Glomerular visceral epithelial cell (primary cell): ENCODE measurements around the gene ADARB2.
"Not testable (repeated sequence)": the region's sequence is repeated elsewhere in the genome, so short reads cannot be mapped to it uniquely, and the experiment has no call there.

ENCODE experiments used
- DNase-seq: peaks from one replicate; pipeline ENCODE4 v3.0.0-alpha.2; 2016; ENCODE audit errors: extremely low spot score

The ADARB2 gene

DNA sequence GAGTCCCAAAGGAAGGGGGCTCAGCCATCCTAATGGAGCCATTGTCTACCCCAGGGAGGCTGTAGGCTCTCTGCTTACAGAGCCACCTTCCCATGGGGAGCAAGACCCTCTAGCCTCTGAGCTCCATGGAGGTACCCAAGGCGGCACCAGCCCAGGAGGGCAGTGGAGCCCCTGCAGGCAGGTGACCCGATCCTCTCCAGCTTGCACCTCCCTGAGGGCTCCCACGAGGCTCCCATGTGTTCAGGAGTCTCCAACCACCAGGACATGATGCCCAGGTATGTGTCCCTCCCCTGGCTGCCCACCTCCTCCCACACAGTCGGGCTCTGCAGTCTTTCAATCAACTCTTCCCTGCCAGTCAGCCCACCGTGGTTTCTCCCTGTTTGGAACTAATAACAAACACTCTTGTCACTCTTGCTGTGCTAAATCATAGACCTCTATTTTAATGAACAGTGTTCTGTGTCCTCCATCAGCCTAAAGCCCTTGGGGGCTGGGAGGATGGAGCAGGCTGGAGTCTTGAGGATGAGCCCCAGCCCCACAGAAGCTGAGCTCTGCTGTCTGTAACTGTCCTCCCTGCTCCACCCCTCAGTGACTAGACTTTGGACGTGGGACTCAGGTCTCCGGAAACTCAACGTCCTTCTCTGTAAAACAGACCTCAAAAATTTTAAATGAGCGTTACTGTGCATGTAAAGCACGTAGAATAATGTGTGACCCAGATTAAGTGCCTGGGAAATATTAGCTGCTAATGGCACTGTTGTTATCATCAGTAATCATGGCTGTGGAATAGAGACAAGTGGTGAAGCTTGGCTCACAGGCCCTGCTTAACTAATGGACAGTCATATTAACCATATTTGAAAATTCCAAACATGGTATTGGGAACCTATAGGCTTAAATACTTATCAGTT is 382.3 kb downstream of the ADARB2 start:
- DNase-seq: no peak

DNA sequence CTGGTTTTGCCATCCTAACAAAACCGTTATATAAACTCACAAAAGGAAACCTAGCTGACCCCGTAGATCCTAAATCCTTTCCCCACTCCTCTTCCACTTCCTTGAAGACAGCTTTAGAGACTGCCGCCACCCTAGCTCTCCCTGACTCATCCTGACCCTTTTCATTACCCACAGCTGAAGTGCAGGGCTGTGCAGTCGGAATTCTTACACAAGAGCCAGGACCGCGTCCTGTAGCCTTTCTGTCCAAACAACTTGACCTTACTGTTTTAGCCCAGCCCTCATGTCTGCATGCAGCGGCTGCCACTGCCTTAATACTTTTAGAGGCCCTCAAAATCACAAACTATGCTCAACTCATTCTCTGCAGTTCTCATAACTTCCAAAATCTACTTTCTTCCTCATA is 385.0 kb downstream of the ADARB2 start:
- not testable (repeated sequence) for DNase-seq

GRCh38 chr10:1348773-1349050 is 388.6 kb downstream of the ADARB2 start:
- no peak for DNase-seq

GRCh38 chr10:1347962-1348772 is 389.2 kb downstream of the ADARB2 start:
- DNase-seq: no peak

DNA sequence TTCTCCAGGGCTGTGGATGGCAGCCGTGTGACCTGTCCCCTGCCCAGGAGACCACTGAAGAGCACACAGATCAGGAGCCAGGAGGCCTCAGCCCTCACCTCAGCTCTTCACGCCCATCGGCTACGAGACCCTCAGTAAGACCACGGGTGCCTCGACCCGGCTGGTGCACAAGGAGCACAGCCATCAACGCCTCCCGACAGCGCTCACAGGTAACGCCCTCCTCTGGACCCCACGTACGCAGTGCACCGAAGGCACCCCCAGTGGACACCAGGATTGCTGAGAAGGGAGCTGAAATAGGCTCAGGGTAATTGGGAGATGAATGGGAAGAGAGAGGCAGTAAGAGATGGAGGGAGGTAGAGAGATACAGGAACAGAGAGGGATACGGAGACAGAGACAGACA is 389.8 kb downstream of the ADARB2 start:
- DNase-seq: no peak

DNA sequence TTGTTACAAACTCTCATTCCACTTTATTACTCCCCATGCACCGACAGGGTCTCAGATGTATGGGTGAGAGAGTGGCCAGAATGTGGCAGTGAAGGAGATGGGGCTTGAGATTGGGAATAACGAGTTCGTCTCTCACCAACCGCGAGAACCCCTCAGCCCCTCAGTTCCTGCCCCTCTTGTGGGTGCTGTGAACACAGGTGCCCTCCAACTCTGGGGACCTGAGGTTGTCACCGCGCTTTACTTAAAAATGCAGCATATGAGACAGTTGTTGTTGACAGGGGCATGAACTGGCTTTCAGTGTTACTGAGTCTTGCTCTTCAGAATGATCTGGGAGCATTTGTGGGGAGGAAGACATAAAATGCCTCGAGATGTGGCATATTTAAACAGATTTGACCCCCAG is 391.1 kb downstream of the ADARB2 start:
- DNase-seq: no peak

DNA sequence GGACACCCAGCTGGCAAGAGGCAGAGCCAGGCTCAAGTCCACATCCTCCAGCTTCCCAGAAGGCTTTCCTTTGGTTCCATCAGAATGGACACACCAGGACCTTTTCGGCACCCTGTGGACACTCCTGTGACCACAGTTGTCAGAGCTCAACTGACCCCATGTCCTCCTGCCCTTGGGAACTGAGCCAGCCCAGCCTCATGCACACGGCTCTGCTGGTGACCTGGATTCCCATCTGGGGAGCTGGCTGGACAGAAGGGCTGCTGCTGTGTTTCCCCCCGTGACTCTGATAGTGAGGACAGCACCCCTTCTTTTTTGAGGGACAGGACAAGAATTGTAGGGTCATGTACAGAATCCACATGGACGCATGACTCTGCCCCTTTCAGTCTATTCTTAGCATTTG is 392.0 kb downstream of the ADARB2 start:
- no peak for DNase-seq

DNA sequence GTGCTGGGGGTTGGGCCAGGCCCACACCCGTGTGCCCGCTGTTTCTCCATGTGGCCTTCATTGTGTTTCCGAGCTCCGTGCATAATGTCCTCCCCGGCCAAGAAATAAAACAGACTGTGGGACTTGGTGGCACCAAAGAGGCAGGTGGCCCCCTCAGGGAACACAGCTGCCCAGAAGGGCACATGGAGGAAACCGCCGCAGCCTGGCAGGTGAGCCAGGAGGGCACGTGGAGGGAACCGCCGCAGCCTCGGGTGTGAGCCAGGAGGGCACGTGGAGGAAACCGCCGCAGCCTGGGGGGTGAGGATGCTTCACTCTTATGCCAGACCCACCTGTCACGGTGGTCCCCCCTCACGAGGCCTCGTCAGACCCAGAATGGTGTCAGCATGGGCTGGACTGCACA is 392.5 kb downstream of the ADARB2 start:
- no peak for DNase-seq

GRCh38 chr10:1344408-1344807 is 392.9 kb downstream of the ADARB2 start:
- no peak for DNase-seq

- no peak for DNase-seq
Observed at GRCh38 chr10:1343176-1343575, 394.1 kb downstream of the ADARB2 start.

DNA sequence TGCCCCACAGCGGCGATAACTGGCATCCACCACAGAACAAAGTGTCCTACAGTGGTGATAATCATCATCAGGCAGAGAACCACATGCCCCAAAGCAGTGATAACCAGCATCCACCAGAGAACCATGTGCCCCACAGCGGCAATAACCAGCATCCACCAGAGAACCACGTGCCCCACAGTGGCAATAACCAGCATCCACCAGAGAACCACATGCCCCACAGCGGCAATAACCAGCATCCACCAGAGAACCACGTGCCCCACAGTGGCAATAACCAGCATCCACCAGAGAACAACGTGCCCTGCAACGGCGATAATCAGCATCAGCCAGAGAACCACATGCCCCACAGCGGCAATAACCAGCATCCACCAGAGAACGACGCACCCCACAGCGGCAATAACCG is 396.3 kb downstream of the ADARB2 start:
- not testable (repeated sequence) for DNase-seq

DNA sequence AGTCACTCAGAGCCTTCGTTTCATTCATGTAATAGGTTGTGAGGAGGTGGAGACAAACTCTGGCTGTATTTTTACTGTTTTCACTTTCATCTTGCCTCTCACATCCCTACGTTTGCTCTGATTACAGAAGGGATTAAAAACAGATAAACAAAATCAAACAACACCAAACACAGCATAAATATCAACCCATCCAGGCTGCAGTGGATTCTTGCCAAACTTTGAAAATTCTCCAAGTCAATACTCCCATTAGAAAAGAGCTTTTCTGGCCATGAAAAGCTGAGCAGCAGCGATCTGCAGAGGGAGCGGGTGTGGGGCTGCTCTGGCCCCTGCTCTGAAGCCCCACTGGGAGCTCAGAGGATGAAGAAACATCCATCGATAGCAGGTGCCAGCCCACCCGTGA is 397.9 kb downstream of the ADARB2 start:
- DNase-seq: no peak

DNA sequence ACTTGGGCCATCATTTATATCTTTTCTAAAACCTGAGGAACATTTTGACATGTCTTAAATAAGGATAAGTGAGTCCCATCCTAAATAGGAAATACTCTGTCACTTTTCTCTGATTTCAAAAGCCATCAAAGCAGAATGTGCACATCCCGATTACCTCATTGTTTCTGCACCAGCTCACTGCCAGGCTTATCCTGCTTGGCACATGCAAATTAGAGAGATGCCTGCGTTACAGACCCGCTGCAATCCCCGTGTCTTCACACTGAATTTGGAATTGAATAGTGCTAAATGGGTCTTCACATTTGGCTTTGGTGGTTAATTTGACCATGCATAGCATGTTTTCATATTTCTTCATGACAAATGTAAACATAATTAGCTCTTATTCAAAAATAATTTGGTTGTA is 401.7 kb downstream of the ADARB2 start:
- no peak for DNase-seq

DNA sequence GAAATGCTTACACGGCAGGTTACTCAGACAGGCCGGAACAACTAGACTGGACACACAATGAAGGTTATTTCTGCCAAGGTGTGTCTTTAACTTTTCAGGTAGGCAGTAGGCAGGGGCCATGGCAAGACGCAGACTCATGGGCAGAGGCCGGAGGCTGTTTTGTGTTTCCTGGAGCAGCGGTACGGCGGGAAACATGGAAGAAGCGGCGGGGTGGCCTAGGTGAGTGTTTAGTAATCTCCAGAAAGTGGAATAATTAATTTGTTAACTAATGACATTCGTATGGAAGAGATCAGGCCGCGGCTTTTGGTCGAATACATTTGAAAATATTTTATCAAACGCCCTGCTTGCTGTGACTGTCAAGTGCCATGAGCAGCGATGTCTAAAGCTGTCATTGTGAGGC is 403.3 kb downstream of the ADARB2 start:
- no peak for DNase-seq

- DNase-seq: no peak
Observed at GRCh38 chr10:1331560-1331959, 405.8 kb downstream of the ADARB2 start.

- no peak for DNase-seq
Observed at GRCh38 chr10:1329622-1330021, 407.7 kb downstream of the ADARB2 start.

GRCh38 chr10:1328981-1329614 is 408.2 kb downstream of the ADARB2 start:
- DNase-seq: no peak

- DNase-seq: no peak
Observed at GRCh38 chr10:1328161-1328823, 409.0 kb downstream of the ADARB2 start.

- no peak for DNase-seq
Observed at GRCh38 chr10:1327759-1328158, 409.6 kb downstream of the ADARB2 start.

DNA sequence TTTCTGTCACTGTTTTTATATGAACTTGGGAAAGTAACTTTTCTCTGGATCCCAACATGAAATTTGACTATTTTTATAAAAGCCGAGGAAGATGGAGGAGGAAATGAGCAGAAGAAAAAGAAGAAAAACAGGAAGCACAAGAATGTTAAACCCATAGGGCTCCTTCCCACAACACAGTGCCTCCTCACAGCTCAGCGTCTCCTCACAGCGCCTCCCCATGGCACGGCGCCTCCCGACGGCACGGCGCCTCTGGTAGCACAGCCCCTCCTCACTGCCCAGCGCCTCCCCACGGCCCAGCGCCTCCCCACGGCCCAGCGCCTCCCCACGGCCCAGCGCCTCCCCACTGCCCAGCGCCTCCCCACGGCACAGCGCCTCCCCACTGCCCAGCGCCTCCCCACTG is 410.8 kb downstream of the ADARB2 start:
- DNase-seq: not testable (repeated sequence)

DNA sequence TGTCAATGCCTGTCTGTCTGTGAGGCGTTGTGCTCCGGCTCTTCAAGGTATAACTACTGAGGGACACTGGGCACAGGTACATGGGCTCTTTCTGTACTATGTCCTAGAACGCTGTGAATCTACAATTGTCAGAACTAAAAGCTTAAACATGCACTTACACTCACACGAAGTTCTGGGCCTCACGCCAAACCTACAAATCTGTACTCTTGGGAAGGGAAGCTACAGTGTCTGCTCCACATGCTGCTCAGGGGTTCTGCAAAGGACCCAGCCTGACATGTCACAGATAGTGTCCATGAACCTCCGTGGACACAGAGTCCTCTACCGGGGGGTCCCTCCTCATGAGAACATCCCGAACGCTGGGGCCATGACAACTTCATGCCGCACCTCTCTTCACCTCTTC is 412.4 kb downstream of the ADARB2 start:
- DNase-seq: no peak

DNA sequence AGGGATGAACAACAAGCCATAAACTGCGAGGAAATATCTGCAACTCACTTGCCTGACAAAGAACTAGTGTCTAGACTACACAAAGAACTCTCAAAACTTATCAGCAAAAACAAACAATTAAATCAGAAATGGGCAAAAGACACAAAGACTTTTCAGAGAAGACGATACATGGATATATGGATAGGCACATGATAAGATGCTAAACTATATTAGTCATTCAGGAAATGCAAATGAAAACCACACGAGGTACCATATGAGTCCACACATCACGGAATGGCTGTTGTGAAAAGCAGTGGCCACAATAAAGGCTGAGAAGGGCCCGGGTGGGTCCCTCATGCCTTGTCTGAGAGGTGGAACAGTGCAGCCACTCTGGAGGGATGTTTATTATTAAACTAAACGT is 413.4 kb downstream of the ADARB2 start:
- no peak for DNase-seq
